ENCODE results near the gene KIRREL3. TPM values are rescaled to one million over a fixed set of nuclear protein-coding genes. Genes with fewer than 3 reads are reported as not detected.

KIRREL3 gene
- total and polyA plus RNA-seq, 3 experiments from 2014 or later, result not detected

DNA sequence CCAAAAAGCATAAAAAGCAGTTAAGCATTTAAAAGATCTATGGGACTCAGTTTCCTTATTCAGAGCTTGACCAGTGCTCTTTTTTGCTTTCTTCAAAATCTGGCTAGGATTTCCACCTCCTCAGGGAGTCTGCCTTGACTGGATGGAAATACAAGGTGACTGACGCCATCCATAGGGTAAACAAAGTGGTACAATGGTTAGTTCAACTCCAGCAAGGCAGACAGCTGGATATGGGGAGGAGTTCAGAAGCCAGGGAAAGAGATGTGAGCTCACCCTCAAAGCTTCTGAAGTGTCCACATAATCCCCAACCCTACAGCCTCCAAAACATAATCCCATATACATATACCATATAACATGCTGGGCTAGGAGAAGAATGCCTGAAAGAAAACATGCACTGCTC lies 52.0 kb downstream of the KIRREL3 start:
- Mint-ChIP-seq H3K9me3 (no peaks in the 10 kb centered on the region), H3K27me3 (peaks cover 0 to 1% of the 10 kb centered on the region in 2 donors), H3K27ac (no peak overlapping the region), H3K4me1 (no peaks in the 10 kb centered on the region), H3K36me3 (no peaks in the 10 kb centered on the region), H3K4me3 (no peak overlapping the region)
- Histone ChIP-seq H3K27me3 (ENCODE audit: insufficient read depth, low read length, poor library complexity, severe bottlenecking) (no peaks in the 10 kb centered on the region), H3K36me3 (ENCODE audit: insufficient read depth, low read length) (no peaks in the 10 kb centered on the region), H3K9me3 (ENCODE audit: low read length) (no peaks in the 10 kb centered on the region), H3K4me3 (ENCODE audit: low read length) (no peak overlapping the region), H3K27ac (ENCODE audit: low read depth, low read length) (no peak overlapping the region), H3K4me1 (ENCODE audit: insufficient read depth, low read length) (no peaks in the 10 kb centered on the region)
- ChIA-PET CTCF (no interaction called here), POLR2A (no interaction called here)
- DNase-seq, result no peak

DNA sequence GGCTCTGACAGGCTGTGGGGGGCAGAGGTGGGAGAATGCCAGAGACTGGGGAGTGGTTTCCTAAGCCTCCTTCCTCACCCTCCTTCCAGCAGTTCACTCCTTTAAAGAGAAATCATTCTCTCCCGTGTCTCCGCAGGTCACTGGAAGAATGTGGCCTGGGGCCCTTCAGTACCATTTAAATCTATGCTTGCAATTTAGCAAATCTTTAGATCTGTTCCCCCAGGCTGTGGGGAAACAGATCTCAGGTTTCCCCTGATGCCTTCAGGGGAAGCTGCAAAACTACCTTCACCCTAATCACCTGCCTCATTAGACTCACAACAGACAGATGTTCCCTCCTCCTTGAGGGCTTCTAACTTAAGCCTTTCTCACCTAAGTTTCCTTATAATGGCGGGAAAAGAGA lies 55.3 kb downstream of the KIRREL3 start:
- ChIA-PET CTCF (no interaction called here), POLR2A (no interaction called here)
- no peaks in the 10 kb centered on the region for H3K4me1 ChIP-seq (ENCODE audit: insufficient read depth, low read length)
- H3K27me3 ChIP-seq (ENCODE audit: insufficient read depth, low read length, poor library complexity, severe bottlenecking), result no peaks in the 10 kb centered on the region
- Mint-ChIP-seq H3K27me3 (no peaks in the 10 kb centered on the region), H3K9me3 (peaks cover 0 to 3% (median 0%) of the 10 kb centered on the region in 5 donors), H3K36me3 (no peaks in the 10 kb centered on the region), H3K4me3 (no peak overlapping the region), H3K4me1 (no peaks in the 10 kb centered on the region), H3K27ac (no peak overlapping the region)
- H3K27ac ChIP-seq (ENCODE audit: low read depth, low read length), result no peak overlapping the region
- DNase-seq, result no peak
- no peaks in the 10 kb centered on the region for H3K9me3 ChIP-seq (ENCODE audit: low read length)
- no peaks in the 10 kb centered on the region for H3K36me3 ChIP-seq (ENCODE audit: insufficient read depth, low read length)
- no peak overlapping the region for H3K4me3 ChIP-seq (ENCODE audit: low read length)

DNA sequence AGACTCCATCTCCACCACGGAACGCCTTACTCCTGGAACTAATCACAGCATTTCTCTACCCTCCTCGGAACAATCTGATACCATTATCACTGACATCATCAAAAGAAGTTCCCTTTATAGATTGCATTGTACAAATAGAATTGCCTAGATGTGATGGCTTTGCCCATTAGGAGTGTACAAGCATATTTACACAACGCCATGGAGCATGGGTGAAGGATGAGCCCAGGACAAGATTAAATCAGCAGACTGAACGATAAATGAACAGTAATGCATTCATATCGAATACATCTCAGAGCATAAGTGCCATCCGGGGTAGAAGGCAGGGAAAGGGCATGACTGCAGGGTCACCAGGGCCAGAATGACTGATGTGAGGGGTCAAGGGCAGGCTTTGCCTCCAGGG lies 57.3 kb downstream of the KIRREL3 start:
- Mint-ChIP-seq H3K27me3 (no peaks in the 10 kb centered on the region), H3K4me3 (no peak overlapping the region), H3K27ac (no peak overlapping the region), H3K9me3 (peaks cover 0 to 3% (median 0%) of the 10 kb centered on the region in 5 donors), H3K4me1 (no peaks in the 10 kb centered on the region), H3K36me3 (no peaks in the 10 kb centered on the region)
- Histone ChIP-seq H3K27ac (ENCODE audit: low read depth, low read length) (no peak overlapping the region), H3K9me3 (ENCODE audit: low read length) (no peaks in the 10 kb centered on the region), H3K4me3 (ENCODE audit: low read length) (no peak overlapping the region), H3K4me1 (ENCODE audit: insufficient read depth, low read length) (no peaks in the 10 kb centered on the region), H3K27me3 (ENCODE audit: insufficient read depth, low read length, poor library complexity, severe bottlenecking) (no peaks in the 10 kb centered on the region), H3K36me3 (ENCODE audit: insufficient read depth, low read length) (no peaks in the 10 kb centered on the region)
- ChIA-PET CTCF (no interaction called here), POLR2A (no interaction called here)
- no peak for DNase-seq

DNA sequence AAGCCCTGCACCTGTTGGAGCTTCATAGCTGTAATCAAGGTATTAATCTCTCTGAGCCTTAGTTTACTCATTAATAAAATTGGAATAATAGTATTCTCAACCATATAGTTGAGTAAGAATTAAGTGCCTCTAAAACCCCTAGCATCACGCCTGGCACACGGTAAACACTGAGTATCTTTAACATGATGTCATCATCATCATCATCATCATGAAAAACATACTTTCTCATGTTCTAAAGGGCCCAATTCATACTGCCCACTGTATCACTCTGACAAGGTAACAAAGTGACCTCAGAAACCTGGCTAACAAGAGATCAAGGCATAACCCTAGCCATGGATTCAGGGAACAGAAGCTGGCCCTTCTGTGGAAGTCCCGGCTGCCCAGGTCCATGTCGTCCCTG lies 58.4 kb downstream of the KIRREL3 start:
- peak overlapping the region in 1 of 8 donors; percentile 19 for H3K27ac Mint-ChIP-seq
- no peak overlapping the region for H3K27ac ChIP-seq (ENCODE audit: low read depth, low read length)
- H3K4me3 Mint-ChIP-seq, result no peak overlapping the region
- POLR2A ChIA-PET, result no interaction called here
- no peaks in the 10 kb centered on the region for H3K36me3 Mint-ChIP-seq
- H3K9me3 Mint-ChIP-seq, result peaks cover 0 to 3% (median 0%) of the 10 kb centered on the region in 5 donors
- H3K4me1 ChIP-seq (ENCODE audit: insufficient read depth, low read length), result no peaks in the 10 kb centered on the region
- no peak for DNase-seq
- H3K9me3 ChIP-seq (ENCODE audit: low read length), result no peaks in the 10 kb centered on the region
- H3K36me3 ChIP-seq (ENCODE audit: insufficient read depth, low read length), result no peaks in the 10 kb centered on the region
- no peak overlapping the region for H3K4me3 ChIP-seq (ENCODE audit: low read length)
- H3K27me3 Mint-ChIP-seq, result no peaks in the 10 kb centered on the region
- H3K4me1 Mint-ChIP-seq, result no peaks in the 10 kb centered on the region
- H3K27me3 ChIP-seq (ENCODE audit: insufficient read depth, low read length, poor library complexity, severe bottlenecking), result no peaks in the 10 kb centered on the region
- CTCF ChIA-PET, result no interaction called here

DNA sequence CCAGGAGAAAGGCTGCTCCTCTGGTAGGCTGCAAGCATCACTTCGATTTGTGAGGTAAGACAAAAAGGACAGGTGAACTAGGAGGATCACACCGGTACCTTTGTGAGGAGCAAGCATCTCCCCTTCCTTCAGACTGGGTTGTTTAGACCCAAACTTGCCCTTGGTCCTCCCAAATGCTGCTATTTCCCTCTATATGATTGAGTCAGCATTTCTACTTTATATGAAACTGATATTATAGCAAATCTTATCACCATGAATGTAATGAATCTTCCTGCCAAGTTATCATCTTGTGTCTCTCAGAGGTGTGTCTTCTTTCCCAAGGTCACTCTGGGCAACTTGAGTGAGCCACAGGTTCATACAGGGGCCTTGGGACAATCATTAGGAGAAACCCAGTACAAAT lies 61.0 kb downstream of the KIRREL3 start:
- no peaks in the 10 kb centered on the region for H3K4me1 ChIP-seq (ENCODE audit: insufficient read depth, low read length)
- no peak overlapping the region for H3K4me3 ChIP-seq (ENCODE audit: low read length)
- H3K36me3 ChIP-seq (ENCODE audit: insufficient read depth, low read length), result no peaks in the 10 kb centered on the region
- no peak overlapping the region for H3K4me3 Mint-ChIP-seq
- H3K9me3 Mint-ChIP-seq, result peaks cover 0 to 6% (median 0%) of the 10 kb centered on the region in 5 donors
- H3K9me3 ChIP-seq (ENCODE audit: low read length), result no peaks in the 10 kb centered on the region
- H3K36me3 Mint-ChIP-seq, result no peaks in the 10 kb centered on the region
- no peaks in the 10 kb centered on the region for H3K27me3 ChIP-seq (ENCODE audit: insufficient read depth, low read length, poor library complexity, severe bottlenecking)
- H3K27me3 Mint-ChIP-seq, result no peaks in the 10 kb centered on the region
- H3K4me1 Mint-ChIP-seq, result no peaks in the 10 kb centered on the region
- H3K27ac ChIP-seq (ENCODE audit: low read depth, low read length), result no peak overlapping the region
- no peak overlapping the region for H3K27ac Mint-ChIP-seq
- no peak for DNase-seq
- POLR2A ChIA-PET, result no interaction called here
- CTCF ChIA-PET, result no interaction called here

DNA sequence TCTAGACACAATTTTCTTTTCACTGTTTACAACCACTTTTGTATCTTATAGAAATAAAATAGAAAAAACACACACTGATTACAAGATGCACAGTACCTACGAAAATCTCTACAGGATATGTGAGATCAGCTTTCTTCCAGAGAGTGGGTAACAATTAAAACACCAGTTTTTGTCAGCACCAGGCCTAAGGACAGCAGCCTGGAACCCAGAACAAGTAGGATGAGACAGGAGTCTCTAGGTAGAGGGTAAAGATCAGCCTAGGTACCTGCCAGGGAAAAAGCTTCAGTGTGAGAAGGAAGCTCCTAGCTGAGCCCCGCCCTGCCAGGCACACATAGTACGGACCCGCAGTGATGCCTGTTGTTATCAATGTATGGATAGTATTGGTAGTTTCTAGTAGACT lies 61.9 kb downstream of the KIRREL3 start:
- H3K27me3 Mint-ChIP-seq, result no peaks in the 10 kb centered on the region
- Histone ChIP-seq H3K36me3 (ENCODE audit: insufficient read depth, low read length) (no peaks in the 10 kb centered on the region), H3K4me1 (ENCODE audit: insufficient read depth, low read length) (no peaks in the 10 kb centered on the region), H3K9me3 (ENCODE audit: low read length) (no peaks in the 10 kb centered on the region), H3K27ac (ENCODE audit: low read depth, low read length) (no peak overlapping the region), H3K4me3 (ENCODE audit: low read length) (no peak overlapping the region), H3K27me3 (ENCODE audit: insufficient read depth, low read length, poor library complexity, severe bottlenecking) (no peaks in the 10 kb centered on the region)
- H3K9me3 Mint-ChIP-seq, result peaks cover 0 to 6% (median 0%) of the 10 kb centered on the region in 5 donors
- ChIA-PET POLR2A (no interaction called here), CTCF (no interaction called here)
- no peaks in the 10 kb centered on the region for H3K36me3 Mint-ChIP-seq
- DNase-seq, result no peak
- H3K4me3 Mint-ChIP-seq, result no peak overlapping the region
- no peak overlapping the region for H3K27ac Mint-ChIP-seq
- no peaks in the 10 kb centered on the region for H3K4me1 Mint-ChIP-seq

DNA sequence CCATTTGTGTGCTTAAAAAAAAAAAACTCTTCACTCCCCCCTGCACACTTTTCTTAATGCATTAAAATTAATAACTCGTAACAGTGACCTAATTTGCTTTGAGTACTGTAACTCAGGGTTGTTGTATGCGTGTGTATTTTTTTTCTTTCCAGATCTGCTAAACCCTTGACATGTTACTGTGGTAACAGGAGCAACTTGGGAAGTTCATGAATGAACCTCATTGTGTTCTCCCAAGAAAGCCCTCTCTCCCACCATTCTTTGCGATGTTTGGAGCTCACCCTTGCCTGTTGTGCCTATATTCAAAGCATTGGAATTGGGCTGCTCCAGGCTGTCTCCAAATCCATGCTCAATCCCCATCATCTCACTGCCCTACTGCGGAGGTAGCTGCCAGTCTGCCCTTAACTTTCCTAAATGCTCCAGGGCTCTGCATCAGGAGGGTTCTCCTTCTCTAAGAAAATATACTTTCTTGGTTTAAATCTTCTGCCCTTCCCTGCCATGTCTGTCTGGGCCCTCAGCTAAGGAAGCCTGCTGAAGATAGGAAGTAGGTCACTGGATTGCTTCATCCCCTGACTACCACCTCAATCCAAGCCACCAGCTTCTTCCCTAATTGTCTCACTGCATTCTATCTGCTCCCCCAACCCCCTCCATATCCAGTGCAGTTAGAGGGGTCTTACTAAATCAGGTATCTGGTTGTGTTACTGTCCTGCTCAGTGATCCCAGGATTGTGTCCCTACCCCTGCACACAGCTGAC lies 70.3 kb downstream of the KIRREL3 start:
- H3K27me3 ChIP-seq (ENCODE audit: insufficient read depth, low read length, poor library complexity, severe bottlenecking), result no peaks in the 10 kb centered on the region
- CTCF ChIA-PET, result no interaction called here
- no peaks in the 10 kb centered on the region for H3K36me3 ChIP-seq (ENCODE audit: insufficient read depth, low read length)
- no peaks in the 10 kb centered on the region for H3K4me1 ChIP-seq (ENCODE audit: insufficient read depth, low read length)
- Mint-ChIP-seq H3K4me1 (no peaks in the 10 kb centered on the region), H3K36me3 (no peaks in the 10 kb centered on the region), H3K27ac (no peak overlapping the region), H3K27me3 (peaks cover 6 to 7% of the 10 kb centered on the region in 2 donors), H3K9me3 (peaks cover 0 to 2% (median 0%) of the 10 kb centered on the region in 5 donors), H3K4me3 (no peak overlapping the region)
- no peak overlapping the region for H3K27ac ChIP-seq (ENCODE audit: low read depth, low read length)
- POLR2A ChIA-PET, result no interaction called here
- no peak for DNase-seq
- no peaks in the 10 kb centered on the region for H3K9me3 ChIP-seq (ENCODE audit: low read length)
- no peak overlapping the region for H3K4me3 ChIP-seq (ENCODE audit: low read length)

DNA sequence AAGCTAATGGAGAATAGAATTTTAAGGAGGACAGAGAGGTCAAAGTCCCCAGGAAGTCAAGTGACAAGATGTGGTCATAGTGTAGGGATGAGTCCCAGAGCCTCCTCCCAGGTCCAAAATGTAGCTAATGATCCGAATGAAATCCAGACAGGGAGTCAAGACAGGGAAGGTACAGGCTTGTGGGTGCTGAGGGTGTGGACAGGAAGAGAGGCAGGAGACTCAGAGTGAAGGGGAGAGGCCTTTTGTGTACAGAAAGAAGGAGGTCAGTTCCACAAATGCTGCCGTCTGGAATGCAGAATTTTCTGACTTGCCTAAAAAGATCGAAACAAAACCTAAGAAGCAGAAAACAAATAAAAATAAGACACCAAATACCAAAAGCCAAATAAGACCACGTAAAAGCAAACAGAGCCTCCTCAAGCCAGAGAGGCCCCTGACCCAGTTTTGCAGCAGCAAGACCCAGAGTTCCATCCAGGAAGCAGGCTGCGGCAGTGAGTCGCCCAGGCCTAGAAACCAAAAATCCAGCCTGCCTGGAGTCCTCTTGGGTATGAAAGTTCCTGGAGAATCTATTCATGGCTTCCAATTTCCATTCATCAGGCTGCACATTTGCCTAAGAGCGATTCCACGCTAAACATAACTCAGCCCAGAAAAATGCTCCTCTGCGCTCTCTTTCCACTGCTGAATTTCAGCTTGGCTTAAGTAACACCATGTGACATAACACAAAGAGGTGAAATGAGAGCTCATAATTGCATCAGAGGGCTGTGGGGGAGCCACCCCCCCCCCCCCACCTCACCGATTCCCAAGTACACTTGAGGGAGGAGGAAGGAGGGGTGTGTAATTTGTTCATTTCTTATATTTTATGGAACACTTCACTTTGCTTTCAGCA lies 71.2 kb downstream of the KIRREL3 start:
- Histone ChIP-seq H3K27me3 (ENCODE audit: insufficient read depth, low read length, poor library complexity, severe bottlenecking) (no peaks in the 10 kb centered on the region), H3K9me3 (ENCODE audit: low read length) (no peaks in the 10 kb centered on the region), H3K27ac (ENCODE audit: low read depth, low read length) (no peak overlapping the region), H3K36me3 (ENCODE audit: insufficient read depth, low read length) (no peaks in the 10 kb centered on the region), H3K4me1 (ENCODE audit: insufficient read depth, low read length) (no peaks in the 10 kb centered on the region), H3K4me3 (ENCODE audit: low read length) (no peak overlapping the region)
- Mint-ChIP-seq H3K4me1 (no peaks in the 10 kb centered on the region), H3K36me3 (no peaks in the 10 kb centered on the region), H3K9me3 (peaks cover 0 to 2% (median 0%) of the 10 kb centered on the region in 5 donors), H3K27me3 (peaks cover 6 to 7% of the 10 kb centered on the region in 2 donors), H3K4me3 (no peak overlapping the region), H3K27ac (no peak overlapping the region)
- ChIA-PET CTCF (no interaction called here), POLR2A (no interaction called here)
- no peak for DNase-seq

Data from CD8-positive, alpha-beta memory T cell (primary cell).